Measurements from ENCODE around the gene PANK2. TPM values are rescaled to one million over a fixed set of nuclear protein-coding genes. Genes with fewer than 3 reads are reported as not detected.
A peak's percentile ranks its signal among the peaks of the same experiment; 100 is the strongest.

Gene PANK2
- total and polyA plus RNA-seq, 4 donors, result 24.6 to 46.2 (median 34.4) TPM

DNA sequence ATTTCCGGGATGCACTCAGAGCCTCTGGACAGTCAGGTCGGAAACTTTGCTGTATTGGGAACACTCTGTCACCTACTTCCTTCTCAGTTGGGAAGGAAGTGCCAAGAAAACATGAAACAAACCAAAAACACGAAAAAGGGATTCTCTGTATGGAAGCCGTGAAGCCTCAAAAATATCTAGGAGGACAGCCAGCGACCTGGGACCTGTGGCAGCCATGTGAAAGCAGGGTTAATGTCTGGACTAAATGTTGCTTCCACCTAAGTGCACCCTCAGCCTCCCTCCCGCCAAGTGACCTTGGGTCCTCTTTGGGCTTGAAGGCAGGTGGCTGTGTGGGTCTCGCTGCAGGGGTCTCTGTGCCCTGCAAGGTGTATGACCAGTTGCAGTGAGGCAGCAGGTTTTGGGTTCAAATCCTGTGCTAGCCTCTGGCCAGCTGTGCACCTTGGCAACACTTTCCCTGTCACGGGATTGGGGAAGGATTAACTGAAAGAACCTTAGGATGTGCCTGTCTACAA is 41.7 kb upstream of the PANK2 start:
- no peaks in the 10 kb centered on the region for H3K9me3 ChIP-seq (ENCODE audit: control insufficient read depth in 4 of 4, insufficient read depth in 3 of 4, low read length in 3 of 4)
- peaks cover 0 to 3% (median 0%) of the 10 kb centered on the region in 4 donors for H3K36me3 ChIP-seq (ENCODE audit: control insufficient read depth in 4 of 4, insufficient read depth in 4 of 4, low read length in 4 of 4)
- H3K27me3 ChIP-seq (ENCODE audit: control insufficient read depth in 3 of 3, insufficient read depth in 3 of 3, low read length in 2 of 3), result no peaks in the 10 kb centered on the region
- peaks cover 0 to 12% (median 0%) of the 10 kb centered on the region in 5 donors for H3K4me1 ChIP-seq (ENCODE audit: control insufficient read depth in 5 of 5, insufficient read depth in 5 of 5, low read length in 5 of 5)
- TF ChIP-seq, protein P1, sequence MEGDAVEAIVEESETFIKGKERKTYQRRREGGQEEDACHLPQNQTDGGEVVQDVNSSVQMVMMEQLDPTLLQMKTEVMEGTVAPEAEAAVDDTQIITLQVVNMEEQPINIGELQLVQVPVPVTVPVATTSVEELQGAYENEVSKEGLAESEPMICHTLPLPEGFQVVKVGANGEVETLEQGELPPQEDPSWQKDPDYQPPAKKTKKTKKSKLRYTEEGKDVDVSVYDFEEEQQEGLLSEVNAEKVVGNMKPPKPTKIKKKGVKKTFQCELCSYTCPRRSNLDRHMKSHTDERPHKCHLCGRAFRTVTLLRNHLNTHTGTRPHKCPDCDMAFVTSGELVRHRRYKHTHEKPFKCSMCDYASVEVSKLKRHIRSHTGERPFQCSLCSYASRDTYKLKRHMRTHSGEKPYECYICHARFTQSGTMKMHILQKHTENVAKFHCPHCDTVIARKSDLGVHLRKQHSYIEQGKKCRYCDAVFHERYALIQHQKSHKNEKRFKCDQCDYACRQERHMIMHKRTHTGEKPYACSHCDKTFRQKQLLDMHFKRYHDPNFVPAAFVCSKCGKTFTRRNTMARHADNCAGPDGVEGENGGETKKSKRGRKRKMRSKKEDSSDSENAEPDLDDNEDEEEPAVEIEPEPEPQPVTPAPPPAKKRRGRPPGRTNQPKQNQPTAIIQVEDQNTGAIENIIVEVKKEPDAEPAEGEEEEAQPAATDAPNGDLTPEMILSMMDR (IDR thresholded peaks at IDR 0.05; ENCODE audit: control extremely low read depth, extremely low read depth), result no peak
- H3K9ac ChIP-seq (ENCODE audit: insufficient read depth in 1 of 2, low read length in 2 of 2), result peak overlapping the region; percentile 69 to 95
- H3K4me3 ChIP-seq, result peak overlapping the region; percentile 96
- ATAC-seq (ENCODE audit: insufficient read depth, low FRiP score) (no peak), DNase-seq (no peak)
- 27 to 28% methylated on average over 8 of the region's 8 CpGs for WGBS, 2 donors
- H3K27ac ChIP-seq (ENCODE audit: low read depth in 1 of 2, low read length in 1 of 2), result peak overlapping the region; percentile 84 to 97

DNA sequence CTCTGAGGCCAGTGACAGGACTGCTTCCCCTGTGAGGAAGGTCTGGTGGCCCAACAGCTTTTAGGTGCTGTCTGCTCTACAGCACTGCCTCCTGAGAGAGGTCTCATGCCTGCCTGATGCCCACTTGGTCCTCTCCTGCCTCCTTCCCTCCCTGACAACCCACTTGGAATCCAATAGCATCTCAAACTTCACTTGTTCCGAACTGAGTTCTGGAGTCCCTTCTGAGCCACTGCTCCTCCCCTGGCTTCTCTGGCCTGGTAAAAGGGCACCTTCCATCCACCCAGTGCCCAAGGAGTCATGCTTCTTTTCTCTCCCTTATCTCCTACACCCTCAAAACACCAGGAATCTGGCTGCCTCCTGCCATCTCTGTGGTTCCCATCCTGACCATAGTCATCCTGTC is 40.6 kb upstream of the PANK2 start:
- no peak overlapping the region for H3K9ac ChIP-seq (ENCODE audit: insufficient read depth in 1 of 2, low read length in 2 of 2)
- no peak for ATAC-seq (ENCODE audit: insufficient read depth, low FRiP score)
- H3K27me3 ChIP-seq (ENCODE audit: control insufficient read depth in 3 of 3, insufficient read depth in 3 of 3, low read length in 2 of 3), result no peaks in the 10 kb centered on the region
- H3K27ac ChIP-seq (ENCODE audit: low read depth in 1 of 2, low read length in 1 of 2), result no peak overlapping the region
- no peaks in the 10 kb centered on the region for H3K9me3 ChIP-seq (ENCODE audit: control insufficient read depth in 4 of 4, insufficient read depth in 3 of 4, low read length in 3 of 4)
- TF ChIP-seq, protein P1 (IDR thresholded peaks at IDR 0.05; ENCODE audit: control extremely low read depth, extremely low read depth), result no peak
- H3K36me3 ChIP-seq (ENCODE audit: control insufficient read depth in 4 of 4, insufficient read depth in 4 of 4, low read length in 4 of 4), result peaks cover 0 to 3% (median 0%) of the 10 kb centered on the region in 4 donors
- WGBS, 2 donors, result 92 to 100% methylated on average over 1 of the region's 1 CpG
- DNase-seq, result no peak
- peaks cover 0 to 12% (median 0%) of the 10 kb centered on the region in 5 donors for H3K4me1 ChIP-seq (ENCODE audit: control insufficient read depth in 5 of 5, insufficient read depth in 5 of 5, low read length in 5 of 5)
- no peak overlapping the region for H3K4me3 ChIP-seq

DNA sequence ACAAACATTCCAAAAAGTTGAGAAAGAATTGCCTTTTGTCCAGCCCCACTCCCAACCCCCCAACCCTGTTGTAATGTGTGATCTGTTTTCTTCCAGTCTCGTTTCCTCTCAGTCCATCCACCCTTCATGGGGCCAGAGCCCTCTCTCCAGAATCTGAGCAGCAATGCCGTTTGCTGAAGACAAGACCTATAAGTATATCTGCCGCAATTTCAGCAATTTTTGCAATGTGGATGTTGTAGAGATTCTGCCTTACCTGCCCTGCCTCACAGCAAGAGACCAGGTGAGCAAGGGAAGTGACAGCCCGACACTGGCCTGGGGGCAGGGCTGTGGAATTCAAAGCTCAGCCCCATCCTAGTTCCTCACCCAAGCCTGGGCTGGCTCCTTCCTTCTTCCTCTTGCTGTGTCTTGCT is 34.7 kb upstream of the PANK2 start:
- ATAC-seq (ENCODE audit: insufficient read depth, low FRiP score) (no peak), DNase-seq (no peak)
- 45 to 69% methylated on average over 4 of the region's 4 CpGs for WGBS, 2 donors

More for the DNA sequence above, 34.7 kb upstream of the PANK2 start:
- no peaks in the 10 kb centered on the region for H3K27me3 ChIP-seq (ENCODE audit: control insufficient read depth in 3 of 3, insufficient read depth in 3 of 3, low read length in 2 of 3)
- no peak overlapping the region for H3K9ac ChIP-seq (ENCODE audit: insufficient read depth in 1 of 2, low read length in 2 of 2)
- H3K9me3 ChIP-seq (ENCODE audit: control insufficient read depth in 4 of 4, insufficient read depth in 3 of 4, low read length in 3 of 4), result no peaks in the 10 kb centered on the region
- peaks cover 0 to 4% (median 0%) of the 10 kb centered on the region in 5 donors for H3K4me1 ChIP-seq (ENCODE audit: control insufficient read depth in 5 of 5, insufficient read depth in 5 of 5, low read length in 5 of 5)
- no peak overlapping the region for H3K27ac ChIP-seq (ENCODE audit: low read depth in 1 of 2, low read length in 1 of 2)
- no peak overlapping the region for H3K4me3 ChIP-seq
- TF ChIP-seq, protein P1 (IDR thresholded peaks at IDR 0.05; ENCODE audit: control extremely low read depth, extremely low read depth), result no peak
- peaks cover 5 to 26% (median 20%) of the 10 kb centered on the region in 4 donors for H3K36me3 ChIP-seq (ENCODE audit: control insufficient read depth in 4 of 4, insufficient read depth in 4 of 4, low read length in 4 of 4)
